Right cardiac atrium (tissue), 5 donors: ENCODE results near the gene TRMT1. TPM values are rescaled to one million over a fixed set of nuclear protein-coding genes. Genes with fewer than 3 reads are reported as not detected.

Experiments
- ATAC-seq, 2 donors: fragments of 200-7000 bp; cut with Tn5 transposase; one replicate each; pipeline versions ENCODE4 v1.8.0 to v1.9.1; 2020; ENCODE audit warnings: moderate library complexity in 2 of 2, mild to moderate bottlenecking in 1 of 2
- DNase-seq, 3 donors: peaks; one replicate each; pipeline ENCODE4 v3.0.0-alpha.2; 2020
- H3K27ac ChIP-seq: one replicate; pipeline ENCODE4 v1.5.1; 2013; ENCODE audit warnings: mild to moderate bottlenecking, low read length, control low read depth, moderate library complexity
- H3K27me3 ChIP-seq: one replicate; pipeline ENCODE4 v1.6.1; 2013; ENCODE audit not compliant: control insufficient read depth, insufficient read depth
- H3K4me1 ChIP-seq: one replicate; pipeline ENCODE4 v1.6.1; 2013; ENCODE audit warnings: low read length; ENCODE audit not compliant: control insufficient read depth, insufficient read depth
- H3K4me3 ChIP-seq: one replicate; pipeline ENCODE4 v1.5.1; 2013; ENCODE audit warnings: low read length, control low read depth
- H3K9me3 ChIP-seq: one replicate; pipeline ENCODE4 v1.6.1; 2013; ENCODE audit warnings: low read length; ENCODE audit not compliant: control insufficient read depth
- WGBS: extraction: QIAGEN DNeasy Blood & Tissue Kit; methylation state at CpG from one replicate; pipeline ENCODE4 v1.1.7; 2013; 5-methylcytosine and 5-hydroxymethylcytosine counted together
- intact Hi-C, 4 donors: fragments of 100-400 bp; cut with DNase I; formaldehyde crosslinking; loops; one replicate each; pipeline versions ENCODE4 v1.11.0 to v1.14.0; 2022 to 2023
- polyA plus RNA-seq: library from polyadenylated mRNA; stranded (reverse); fragments of 200-250 nt; gene quantifications from one replicate; pipeline ENCODE4 v1.2.3, GENCODE V29; 2013
- total RNA-seq, 4 donors: library from RNA; stranded (reverse); fragmentation: NEBNext Ultra II Directional; extraction: Animal tissue kit (Norgen Biotek cat#: 25700); gene quantifications; one replicate each; pipeline ENCODE4 v1.2.1, GENCODE V29; 2021
- donor health status: healthy with polysubstance abuse.
- donor health status: DM: no; HTN: yes; CAD: no.
- donor health status: DM: no; HTN: no; CAD: no.
- donor health status: DM: no; HTN: yes; CAD: no; lungs with severe emphysema.
- donor health status: DM: yes; HTN: yes; CAD: no.

Gene TRMT1
- total and polyA plus RNA-seq, 5 donors = 14.8 to 22.2 (median 19.2) TPM

- intact Hi-C loops = loop anchor here in 3 of 4 donors (5.0 to 10.0 kb wide), 5 partner anchors 36 to 76 kb away; partner anchors contain the start of gene NFIX (in 1 of the 3)
- Histone ChIP-seq H3K4me1 (peaks cover 58% of the 10 kb centered on the region), H3K27ac (peak overlapping the region; percentile 74), H3K4me3 (peak overlapping the region; percentile 17), H3K9me3 (no peaks in the 10 kb centered on the region), H3K27me3 (no peaks in the 10 kb centered on the region)
- ATAC-seq = peak; percentile 76 to 80
- peak; percentile 88 to 96 (median 95) for DNase-seq
- under 1% methylated on average over 40 of the region's 40 CpGs for WGBS
These were observed 55.3 kb downstream of the TRMT1 start for GRCh38 chr19:13060964-13061927.

GRCh38 chr19:13060233-13060963, 56.1 kb downstream of the TRMT1 start:
- DNase-seq (peak; percentile 64 to 87 (median 84)), ATAC-seq (peak; percentile 6 to 12)
- peak overlapping the region; percentile 84 for H3K27ac ChIP-seq
- intact Hi-C loops = loop anchor here in 3 of 4 donors (5.0 to 10.0 kb wide), 5 partner anchors 37 to 76 kb away; partner anchors contain the start of gene NFIX (in 1 of the 3)
- H3K4me3 ChIP-seq = peak overlapping the region; percentile 17
- H3K4me1 ChIP-seq = peaks cover 57% of the 10 kb centered on the region
- no peaks in the 10 kb centered on the region for H3K27me3 ChIP-seq
- no peaks in the 10 kb centered on the region for H3K9me3 ChIP-seq
- 23% methylated on average over 19 of the region's 19 CpGs for WGBS

- peak overlapping the region; percentile 6 for H3K27ac ChIP-seq
- H3K27me3 ChIP-seq = no peaks in the 10 kb centered on the region
- H3K9me3 ChIP-seq = no peaks in the 10 kb centered on the region
- DNase-seq = peak in 2 of 3 donors; percentile 52 to 54
- intact Hi-C loops = loop anchor here in 1 of 4 donors (5.0 kb wide), 1 partner anchor 37 kb away; no protein-coding TSS in a partner anchor
- WGBS = 49% methylated on average over 12 of the region's 12 CpGs
- no peak overlapping the region for H3K4me3 ChIP-seq
- no peak for ATAC-seq
- peaks cover 56% of the 10 kb centered on the region for H3K4me1 ChIP-seq
These were observed 57.4 kb downstream of the TRMT1 start for GRCh38 chr19:13058951-13059660.

- no peak overlapping the region for H3K4me3 ChIP-seq
- intact Hi-C loops = loop anchor here in 1 of 4 donors (5.0 kb wide), 1 partner anchor 35 kb away; no protein-coding TSS in a partner anchor
- DNase-seq = peak in 1 of 3 donors; percentile 33
- no peaks in the 10 kb centered on the region for H3K9me3 ChIP-seq
- peaks cover 64% of the 10 kb centered on the region for H3K4me1 ChIP-seq
- H3K27me3 ChIP-seq = no peaks in the 10 kb centered on the region
- ATAC-seq = no peak
- WGBS = 51% methylated on average over 2 of the region's 2 CpGs
- peak overlapping the region; percentile 97 for H3K27ac ChIP-seq
These were observed 58.8 kb downstream of the TRMT1 start for GRCh38 chr19:13057744-13058143.

GRCh38 chr19:13057147-13057572, 59.4 kb downstream of the TRMT1 start:
- intact Hi-C loops = loop anchor here in 1 of 4 donors (5.0 kb wide), 1 partner anchor 35 kb away; no protein-coding TSS in a partner anchor
- no peak overlapping the region for H3K4me3 ChIP-seq

GRCh38 chr19:13056052-13056660, 60.4 kb downstream of the TRMT1 start:
- WGBS = 36% methylated on average over 17 of the region's 17 CpGs
- no peak overlapping the region for H3K4me3 ChIP-seq
- H3K4me1 ChIP-seq = peaks cover 69% of the 10 kb centered on the region
- H3K27me3 ChIP-seq = no peaks in the 10 kb centered on the region
- peak overlapping the region; percentile 97 for H3K27ac ChIP-seq
- intact Hi-C loops = loop anchor here in 1 of 4 donors (5.0 kb wide), 1 partner anchor 34 kb away; no protein-coding TSS in a partner anchor
- no peaks in the 10 kb centered on the region for H3K9me3 ChIP-seq
- DNase-seq (peak; percentile 67 to 90 (median 84)), ATAC-seq (peak in 1 of 2 donors; percentile 5)

More at GRCh38 chr19:13057147-13057572, 59.4 kb downstream of the TRMT1 start:
- Histone ChIP-seq H3K9me3 (no peaks in the 10 kb centered on the region), H3K4me1 (peaks cover 63% of the 10 kb centered on the region), H3K27me3 (no peaks in the 10 kb centered on the region), H3K27ac (peak overlapping the region; percentile 97)
- ATAC-seq (no peak), DNase-seq (peak in 2 of 3 donors; percentile 75 to 81)
- 39% methylated on average over 15 of the region's 15 CpGs for whole genome bisulfite sequencing

- ATAC-seq (peak; percentile 66 to 69), DNase-seq (peak; percentile 91 to 96 (median 95))
- intact Hi-C loops = loop anchor here in 1 of 4 donors (5.0 kb wide), 1 partner anchor 33 kb away; no protein-coding TSS in a partner anchor
- Histone ChIP-seq H3K9me3 (no peaks in the 10 kb centered on the region), H3K4me1 (peaks cover 72% of the 10 kb centered on the region), H3K27me3 (no peaks in the 10 kb centered on the region), H3K27ac (peak overlapping the region; percentile 97), H3K4me3 (no peak overlapping the region)
- 15% methylated on average over 29 of the region's 29 CpGs for WGBS
These were observed 61.1 kb downstream of the TRMT1 start for GRCh38 chr19:13055213-13056051.
